Epithelial cell of proximal tubule (primary cell): ENCODE data around the gene SCGB1A1. TPM values are rescaled to one million over a fixed set of nuclear protein-coding genes. Genes with fewer than 3 reads are reported as not detected.

ENCODE experiments used
- DNase-seq: peaks from one replicate; pipeline ENCODE4 v3.0.0-alpha.2; 2011; ENCODE audit warnings: low read depth
- H3K4me3 ChIP-seq: 2 replicates; pipeline ENCODE4 v1.5.1; 2011; ENCODE audit warnings: low read depth, mild to moderate bottlenecking, low read length
- CTCF ChIP-seq: conservative IDR thresholded peaks from 2 replicates; pipeline ENCODE4 v1.5.1; 2012; ENCODE audit warnings: low read depth, mild to moderate bottlenecking, low read length
- total RNA-seq: library from RNA; depleted of rRNA; stranded (reverse); fragments of >200 nt; gene quantifications from 2 replicates; pipeline ENCODE4 v1.2.3, GENCODE V29; 2015

The SCGB1A1 gene
- total RNA-seq, 1 donor from 2014 or later = not detected

GRCh38 chr11:62463121-62463542 is 44.3 kb downstream of the SCGB1A1 start:
- TF ChIP-seq CTCF = no peak
- H3K4me3 ChIP-seq = no peak overlapping the region
- no peak for DNase-seq

GRCh38 chr11:62464655-62465054 is 45.8 kb downstream of the SCGB1A1 start:
- TF ChIP-seq CTCF = no peak
- DNase-seq = no peak
- no peak overlapping the region for H3K4me3 ChIP-seq

- TF ChIP-seq CTCF = no peak
- H3K4me3 ChIP-seq = no peak overlapping the region
- DNase-seq = no peak
These were observed 47.6 kb downstream of the SCGB1A1 start for GRCh38 chr11:62466444-62466843.

GRCh38 chr11:62468577-62468976 is 49.7 kb downstream of the SCGB1A1 start:
- no peak for DNase-seq
- no peak overlapping the region for H3K4me3 ChIP-seq
- TF ChIP-seq CTCF = no peak

GRCh38 chr11:62471603-62472002 is 52.8 kb downstream of the SCGB1A1 start:
- DNase-seq = no peak
- TF ChIP-seq CTCF = no peak
- H3K4me3 ChIP-seq = no peak overlapping the region

GRCh38 chr11:62472063-62472884 is 53.4 kb downstream of the SCGB1A1 start:
- TF ChIP-seq CTCF = no peak
- DNase-seq = no peak
- H3K4me3 ChIP-seq = no peak overlapping the region

Other genes with a start within 250 kb of the SCGB1A1 start
- not detected in 2 replicates for gene SCGB1D1, start 228.8 kb upstream of the SCGB1A1 start, total RNA-seq
- gene SCGB2A1, start 210.4 kb upstream of the SCGB1A1 start, total RNA-seq = not detected in 2 replicates
- gene SCGB1D2, start 176.8 kb upstream of the SCGB1A1 start, total RNA-seq = not detected in 2 replicates
- gene SCGB2A2, start 148.9 kb upstream of the SCGB1A1 start, total RNA-seq = not detected in 2 replicates
- gene SCGB1D4, start 120.0 kb upstream of the SCGB1A1 start, total RNA-seq = not detected in 2 replicates
- 19.7 and 25.8 TPM in 2 replicates for gene ASRGL1, start 81.6 kb upstream of the SCGB1A1 start, total RNA-seq
- 198 and 296 TPM in 2 replicates for gene AHNAK, start 127.8 kb downstream of the SCGB1A1 start, total RNA-seq
- gene EEF1G, start 154.9 kb downstream of the SCGB1A1 start, total RNA-seq = 2,115 and 2,170 TPM in 2 replicates
- gene TUT1, start 172.5 kb downstream of the SCGB1A1 start, total RNA-seq = 9.4 and 10.1 TPM in 2 replicates
- 109 and 153 TPM in 2 replicates for gene MTA2, start 182.8 kb downstream of the SCGB1A1 start, total RNA-seq
- gene EML3, start 193.7 kb downstream of the SCGB1A1 start, total RNA-seq = 29.7 and 31.8 TPM in 2 replicates
- gene ROM1, start 194.2 kb downstream of the SCGB1A1 start, total RNA-seq = 1.2 and 1.4 TPM in 2 replicates
- gene B3GAT3, start 203.0 kb downstream of the SCGB1A1 start, total RNA-seq = 43.6 and 67.7 TPM in 2 replicates
- 191 and 281 TPM in 2 replicates for gene GANAB, start 227.6 kb downstream of the SCGB1A1 start, total RNA-seq
- gene INTS5, start 234.3 kb downstream of the SCGB1A1 start, total RNA-seq = 19.4 and 26.5 TPM in 2 replicates
- gene C11orf98, start 246.2 kb downstream of the SCGB1A1 start, total RNA-seq = 125 and 129 TPM in 2 replicates
- 21.0 and 26.3 TPM in 2 replicates for gene CSKMT, start 246.3 kb downstream of the SCGB1A1 start, total RNA-seq